ACHN (cell line): ENCODE results near the gene ELMO3.

ENCODE experiments used
- DNase-seq: peaks from one replicate; pipeline ENCODE4 v3.0.0-alpha.2; 2015
- in situ Hi-C: cut with HindIII; loops from 2 replicates; pipeline ENCODE4 v1.10.0; 2017; ENCODE audit warnings: low sequenced_read_pairs, low pct_ligation_motif_present, low pct_unique_long_range_greater_than_20kb

The ELMO3 gene

DNA sequence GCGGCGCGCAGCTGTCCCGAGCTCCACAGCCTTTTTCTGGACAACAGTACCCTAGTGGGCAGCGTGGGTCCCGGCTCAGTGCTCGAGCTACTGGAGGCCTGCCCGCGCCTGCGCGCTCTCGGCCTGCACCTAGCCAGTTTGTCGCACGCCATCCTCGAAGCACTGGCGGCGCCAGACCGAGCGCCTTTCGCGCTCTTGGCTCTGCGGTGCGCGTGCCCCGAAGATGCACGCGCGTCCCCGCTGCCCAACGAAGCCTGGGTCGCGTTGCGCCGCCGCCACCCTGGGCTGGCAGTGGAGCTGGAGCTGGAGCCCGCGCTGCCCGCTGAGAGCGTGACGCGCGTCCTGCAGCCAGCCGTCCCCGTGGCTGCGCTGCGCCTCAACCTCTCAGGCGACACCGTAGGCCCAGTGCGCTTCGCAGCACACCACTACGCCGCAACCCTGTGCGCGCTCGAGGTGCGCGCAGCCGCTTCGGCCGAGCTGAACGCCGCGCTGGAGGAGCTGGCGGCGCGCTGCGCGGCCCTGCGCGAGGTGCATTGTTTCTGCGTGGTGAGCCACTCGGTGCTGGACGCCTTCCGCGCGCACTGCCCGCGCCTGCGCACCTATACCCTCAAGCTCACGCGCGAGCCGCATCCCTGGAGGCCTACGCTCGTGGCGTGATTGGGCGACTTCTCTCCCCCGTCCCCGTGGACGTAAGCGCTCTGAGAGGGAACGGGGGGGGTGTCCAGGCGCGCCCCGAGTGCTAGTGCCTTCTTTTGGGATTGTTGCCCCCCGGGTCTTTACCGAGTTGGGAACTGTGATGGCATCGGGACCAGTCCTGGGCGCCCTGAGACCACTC lies 35.5 kb upstream of the ELMO3 start:
- in situ Hi-C loops, result no loop called here
- peak; percentile 61 for DNase-seq

- peak; percentile 53 for DNase-seq
- in situ Hi-C loops, result no loop called here
Observed at GRCh38 chr16:67163999-67164558, 34.9 kb upstream of the ELMO3 start.

DNA sequence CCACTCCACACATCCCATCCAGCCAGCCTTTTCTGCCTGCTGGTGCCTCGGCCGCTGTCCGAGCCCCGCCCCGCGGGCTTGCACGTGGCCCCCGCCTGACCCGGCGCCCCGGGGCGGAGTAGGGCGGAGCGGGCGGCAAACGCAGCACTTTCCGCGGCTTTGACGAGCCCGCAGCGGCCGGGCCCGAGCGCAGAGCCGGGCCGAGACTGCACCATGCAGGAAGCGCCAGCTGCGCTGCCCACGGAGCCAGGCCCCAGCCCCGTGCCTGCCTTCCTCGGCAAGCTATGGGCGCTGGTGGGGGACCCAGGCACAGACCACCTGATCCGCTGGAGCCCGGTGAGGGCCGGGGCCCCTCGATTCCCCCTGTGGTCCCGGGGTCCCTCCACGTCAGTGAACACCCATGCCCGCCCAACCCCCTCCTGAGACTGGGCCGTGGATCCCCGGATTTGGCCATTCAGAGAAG lies 34.3 kb upstream of the ELMO3 start, which contains the start of gene HSF4:
TSS of gene HSF4 (plus strand) at position 147 of the 463 bp plus-strand sequence. CDS start at position 214, 67 bp downstream.
- in situ Hi-C loops, result no loop called here
- DNase-seq, result peak; percentile 72

- no peak for DNase-seq
- in situ Hi-C loops, result no loop called here
Observed at GRCh38 chr16:67165121-67166078, 33.5 kb upstream of the ELMO3 start.

DNA sequence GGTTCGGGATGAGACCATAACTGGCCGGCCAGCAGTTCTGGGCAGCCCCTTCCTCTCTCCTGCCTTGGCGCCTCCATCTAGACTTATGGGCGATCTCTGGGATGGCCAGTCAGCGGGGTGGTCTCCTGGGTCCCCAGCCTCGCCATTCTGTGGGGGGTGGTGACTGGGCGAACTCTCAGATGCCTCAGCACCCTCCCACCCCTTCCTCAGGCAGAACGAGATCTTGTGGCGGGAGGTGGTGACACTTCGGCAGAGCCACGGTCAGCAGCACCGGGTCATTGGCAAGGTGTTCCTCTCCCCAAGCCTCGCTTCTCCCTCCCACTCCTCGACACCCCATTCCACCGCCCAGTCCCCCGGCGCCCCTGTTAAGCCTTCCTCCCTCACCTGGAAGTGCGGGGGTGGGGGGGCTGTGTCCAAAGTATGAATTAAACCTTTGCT lies 32.8 kb upstream of the ELMO3 start:
- no peak for DNase-seq
- in situ Hi-C loops, result no loop called here

DNA sequence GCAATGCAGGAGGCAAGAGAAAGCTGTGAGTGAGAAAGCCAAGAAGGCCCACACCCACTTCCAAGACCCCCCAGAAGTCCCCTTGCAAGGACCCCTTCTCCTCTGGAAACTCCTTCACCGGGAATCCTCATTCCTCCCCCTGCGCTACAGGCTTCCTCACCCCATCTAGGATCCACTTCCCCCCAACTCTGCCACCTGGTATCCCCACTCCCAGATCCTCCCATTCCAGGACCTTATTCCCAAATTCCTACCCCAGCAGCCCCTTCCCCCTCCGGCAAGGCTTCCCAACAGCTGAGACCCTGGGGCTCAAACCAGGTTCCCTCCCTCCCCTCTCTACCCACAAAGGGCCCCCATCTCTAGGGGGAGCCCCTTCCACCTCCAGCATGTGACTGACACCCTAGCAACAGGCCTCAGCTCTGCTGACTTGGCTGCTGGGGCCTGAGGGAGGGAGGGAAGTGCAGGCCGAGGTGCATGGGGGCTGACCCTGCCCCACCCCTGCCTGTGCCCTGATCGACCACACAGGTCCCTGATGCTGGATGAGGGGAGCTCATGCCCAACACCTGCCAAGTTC lies 32.2 kb upstream of the ELMO3 start:
- DNase-seq, result no peak
- in situ Hi-C loops, result no loop called here

DNA sequence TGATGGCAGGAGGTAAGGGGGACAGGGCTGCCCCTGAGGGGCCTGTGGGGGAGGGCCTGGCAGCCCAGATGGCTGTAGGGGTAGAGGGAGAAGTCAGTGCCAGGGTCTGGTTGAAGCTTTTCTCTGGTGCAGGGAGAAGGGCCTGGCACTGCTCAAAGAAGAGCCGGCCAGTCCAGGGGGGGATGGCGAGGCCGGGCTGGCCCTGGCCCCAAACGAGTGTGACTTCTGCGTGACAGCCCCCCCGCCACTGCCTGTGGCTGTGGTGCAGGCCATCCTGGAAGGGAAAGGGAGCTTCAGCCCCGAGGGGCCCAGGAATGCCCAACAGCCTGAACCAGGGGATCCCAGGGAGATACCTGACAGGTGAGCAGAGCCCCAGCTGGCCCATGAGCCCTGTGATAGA lies 31.3 kb upstream of the ELMO3 start:
- in situ Hi-C loops, result no loop called here
- no peak for DNase-seq

GRCh38 chr16:67169011-67169451 lies 29.9 kb upstream of the ELMO3 start:
- no peak for DNase-seq
- in situ Hi-C loops, result no loop called here

DNA sequence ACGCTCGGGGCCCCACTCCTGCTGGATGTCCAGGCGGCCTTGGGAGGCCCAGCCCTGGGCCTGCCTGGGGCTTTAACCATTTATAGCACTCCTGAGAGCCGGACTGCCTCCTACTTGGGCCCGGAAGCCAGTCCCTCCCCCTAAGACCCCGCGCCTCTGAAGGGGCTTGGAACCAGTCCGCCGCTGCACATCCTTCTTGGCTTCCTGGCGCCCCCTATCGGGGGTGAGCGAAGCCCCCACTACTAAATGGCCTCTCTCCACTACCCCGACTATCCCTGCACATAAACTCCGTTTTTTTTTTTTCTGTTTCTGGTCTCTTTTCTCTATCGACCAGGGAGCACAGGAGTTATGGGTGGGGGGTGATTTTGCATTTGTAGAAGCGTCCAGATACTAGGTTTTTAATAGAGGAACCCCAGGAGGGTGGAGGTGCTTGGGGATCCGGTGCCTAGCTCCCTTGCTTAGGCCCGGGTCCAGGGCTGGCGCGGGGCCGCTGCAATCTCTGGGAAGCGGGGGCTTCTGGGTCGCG lies 29.2 kb upstream of the ELMO3 start:
- in situ Hi-C loops, result no loop called here
- peak; percentile 68 for DNase-seq

DNA sequence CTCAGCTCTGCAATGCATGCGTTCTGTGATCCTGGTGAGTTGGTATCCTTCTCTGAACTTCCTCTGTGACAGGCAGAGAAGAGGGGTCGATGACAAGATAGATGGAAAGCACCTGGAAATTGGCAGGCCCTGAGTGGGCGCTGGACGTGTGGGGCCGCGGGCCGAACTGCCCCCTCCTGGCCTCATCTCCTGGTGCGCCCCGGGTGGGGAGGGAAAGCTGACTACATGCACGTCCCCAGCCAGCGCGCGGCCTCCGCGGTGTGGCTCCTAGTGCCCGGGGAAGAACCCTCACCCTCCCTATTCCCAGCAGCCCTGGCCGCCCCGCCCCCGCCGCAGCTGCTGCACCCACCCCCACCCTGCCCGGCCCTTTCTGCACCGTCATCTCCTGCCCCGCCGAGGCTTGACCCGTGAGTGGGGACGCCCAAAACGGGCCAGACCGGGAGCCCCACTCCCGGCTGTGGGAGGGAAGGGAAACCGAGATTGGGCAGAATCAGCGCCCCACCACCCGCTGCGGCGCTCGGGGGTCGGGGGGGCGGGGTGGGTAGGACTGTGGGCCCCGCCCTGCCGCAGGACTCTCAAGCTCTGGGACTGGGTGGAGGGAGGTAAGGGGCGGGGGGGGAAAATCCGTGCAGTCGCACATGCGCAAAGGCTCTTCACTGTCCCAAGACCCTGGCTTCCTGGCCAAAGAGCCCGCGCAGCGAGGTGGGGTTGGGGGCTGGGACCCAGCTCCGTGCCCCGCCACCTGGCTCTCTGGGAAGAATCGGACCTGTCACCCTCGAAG lies 28.6 kb upstream of the ELMO3 start, which contains the start of gene NOL3:
TSS of gene NOL3 (plus strand) at position 371 of the 781 bp plus-strand sequence.
- in situ Hi-C loops, result no loop called here
- DNase-seq, result peak; percentile 92

DNA sequence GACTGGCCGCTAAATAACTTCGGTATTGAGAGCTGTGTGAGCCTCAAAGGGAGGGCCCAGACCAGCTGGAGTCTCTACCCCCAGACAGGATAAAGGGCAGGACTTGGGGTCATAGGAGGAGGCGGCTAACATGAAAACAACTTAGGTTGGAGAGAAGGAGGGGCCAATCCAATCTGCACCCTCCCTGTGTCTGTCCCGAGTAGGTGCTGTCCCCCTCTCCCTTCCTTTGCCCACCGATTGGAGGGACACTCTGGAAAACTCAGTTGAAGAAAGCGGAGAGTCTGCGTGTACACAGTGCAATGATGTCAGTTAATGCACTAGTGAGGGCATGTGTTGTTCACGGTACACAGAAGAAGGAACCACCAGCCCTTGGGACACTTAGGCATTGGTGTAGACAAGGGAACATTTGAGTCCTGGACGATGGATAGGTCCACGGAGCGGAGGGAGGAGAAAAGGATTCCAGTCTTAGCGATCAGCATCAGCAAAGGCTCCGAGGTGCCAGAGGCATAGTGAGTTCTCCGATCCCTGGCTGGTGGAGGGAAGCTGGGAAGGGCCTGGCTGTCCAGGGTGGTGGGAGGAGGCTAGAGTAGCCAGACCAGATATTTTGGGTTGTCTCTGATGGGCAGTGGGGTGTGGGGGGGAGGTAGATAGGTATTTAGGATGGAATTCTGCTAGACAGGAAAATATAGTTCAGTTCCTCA lies 27.8 kb upstream of the ELMO3 start:
- in situ Hi-C loops, result no loop called here
- DNase-seq, result no peak

GRCh38 chr16:67173323-67173722 lies 25.6 kb upstream of the ELMO3 start:
- in situ Hi-C loops, result no loop called here
- no peak for DNase-seq

- peak; percentile 96 for DNase-seq
- in situ Hi-C loops, result no loop called here
Observed at GRCh38 chr16:67173808-67174705, 24.9 kb upstream of the ELMO3 start.

DNA sequence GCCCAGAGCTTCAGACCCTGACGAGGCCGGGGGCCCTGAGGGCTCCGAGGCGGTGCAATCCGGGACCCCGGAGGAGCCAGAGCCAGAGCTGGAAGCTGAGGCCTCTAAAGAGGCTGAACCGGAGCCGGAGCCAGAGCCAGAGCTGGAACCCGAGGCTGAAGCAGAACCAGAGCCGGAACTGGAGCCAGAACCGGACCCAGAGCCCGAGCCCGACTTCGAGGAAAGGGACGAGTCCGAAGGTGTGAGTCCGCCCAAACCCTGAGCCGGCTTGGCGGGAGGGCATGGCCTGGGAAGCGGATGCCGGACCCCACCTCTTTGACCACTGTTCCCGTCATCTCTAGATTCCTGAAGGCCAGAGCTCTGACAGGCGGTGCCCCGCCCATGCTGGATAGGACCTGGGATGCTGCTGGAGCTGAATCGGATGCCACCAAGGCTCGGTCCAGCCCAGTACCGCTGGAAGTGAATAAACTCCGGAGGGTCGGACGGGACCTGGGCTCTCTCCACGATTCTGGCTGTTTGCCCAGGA lies 24.2 kb upstream of the ELMO3 start:
- no peak for DNase-seq
- in situ Hi-C loops, result no loop called here

DNA sequence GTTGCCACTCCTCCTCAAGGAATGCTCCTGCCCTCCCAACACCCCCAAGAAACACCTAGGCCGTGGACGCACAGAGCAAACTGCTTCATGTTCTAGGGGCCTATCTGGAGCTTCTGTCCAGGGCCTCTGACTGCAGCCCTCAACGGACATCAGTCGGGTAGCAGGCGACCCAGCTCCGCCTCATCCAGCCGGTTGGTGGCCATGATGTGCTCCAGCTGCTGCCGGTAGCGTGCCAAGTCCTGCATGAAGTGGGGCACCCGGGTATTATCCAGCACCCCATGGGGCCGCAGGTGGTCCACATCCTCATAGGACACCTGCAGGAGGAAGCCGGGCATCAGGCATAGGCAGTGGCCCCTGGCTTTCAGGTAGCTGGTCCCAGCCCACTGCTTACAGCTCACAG lies 22.3 kb upstream of the ELMO3 start:
- in situ Hi-C loops, result no loop called here

More for the DNA sequence above, 22.3 kb upstream of the ELMO3 start:
- DNase-seq, result no peak
